Left renal pelvis (tissue), 4 donors: Measurements from ENCODE around the gene SHROOM3. TPM values are rescaled to one million over a fixed set of nuclear protein-coding genes. Genes with fewer than 3 reads are reported as not detected.
A peak's percentile ranks its signal among the peaks of the same experiment; 100 is the strongest.

Experiments used
- DNase-seq, 4 donors: peaks; one replicate each; pipeline ENCODE4 v3.0.0-alpha.2; 2013; ENCODE audit warnings: low read depth in 4 of 4, low spot score in 3 of 4
- polyA plus RNA-seq, 4 donors: library from polyadenylated mRNA; unstranded; fragments of 120-200 nt; gene quantifications; one replicate each; pipeline ENCODE4 v1.2.1, GENCODE V29; 2013; ENCODE audit not compliant: insufficient read length in 4 of 4

Gene SHROOM3
- polyA plus RNA-seq, 4 donors: 24.2 to 37.8 (median 34.9) TPM

DNA sequence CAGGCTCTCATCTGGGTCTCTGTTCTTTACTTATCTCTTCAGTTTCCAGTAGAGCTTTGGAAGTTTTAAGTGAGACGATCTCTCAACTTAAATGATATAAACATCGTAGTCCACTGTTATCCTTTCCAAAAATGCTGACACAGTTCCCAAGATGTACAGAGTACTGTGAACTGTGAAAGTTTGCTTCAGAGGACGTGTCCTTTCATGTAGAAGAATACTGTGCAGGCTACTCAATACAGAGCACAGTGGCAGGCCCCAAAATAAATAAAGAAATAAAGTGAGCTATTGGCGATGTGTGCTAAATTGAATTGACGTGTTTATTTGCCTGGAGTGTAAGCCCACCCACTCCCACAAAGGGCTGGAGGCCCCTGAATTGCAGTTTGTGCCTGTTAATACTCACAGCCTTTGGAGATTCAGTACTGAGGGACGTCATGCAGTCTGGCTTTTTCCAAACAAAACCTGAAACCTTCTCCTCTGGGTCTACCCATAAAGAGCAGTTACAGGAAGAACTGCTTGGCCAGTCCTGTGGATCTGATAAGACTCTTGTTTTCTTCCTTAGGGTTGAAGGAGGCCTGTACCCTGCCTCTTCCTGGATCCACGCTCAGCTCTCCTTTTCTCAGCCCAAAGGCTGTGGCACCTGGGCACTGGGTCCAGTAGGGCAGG lies 396.8 kb downstream of the SHROOM3 start:
- peak in 1 of 4 donors; percentile 54 for DNase-seq

Other genes with a start within 250 kb of the SHROOM3 start
- 100 to 1,000 TPM; 138 to 220 (median 191) TPM for gene SCARB2, start 221.4 kb upstream of the SHROOM3 start, polyA plus RNA-seq
- gene FAM47E, start 183.5 kb upstream of the SHROOM3 start, polyA plus RNA-seq: 10 to 100 TPM in 1 of 4 donors, 1 to 10 TPM in 2, under 1 TPM in 1; 0.53 to 11.1 (median 6.6) TPM
- 1 to 10 TPM; 1.1 to 2.0 (median 1.5) TPM for gene STBD1, start 128.5 kb upstream of the SHROOM3 start, polyA plus RNA-seq
- gene CCDC158, start 14.1 kb upstream of the SHROOM3 start, polyA plus RNA-seq: under 1 TPM; 0.41 to 0.85 (median 0.66) TPM